Liver (tissue), 9 donors: ENCODE results near the gene LOXL4. TPM values are rescaled to one million over a fixed set of nuclear protein-coding genes. Genes with fewer than 3 reads are reported as not detected.

ENCODE experiments used
- DNase-seq: peaks from one replicate; pipeline ENCODE4 v3.0.0-alpha.2; 2017; ENCODE audit warnings: low spot score
- H3K27ac ChIP-seq, 2 donors: one replicate each; pipeline ENCODE4 v1.7.0; 2013; ENCODE audit warnings: inconsistent platforms in 2 of 2, low read length in 2 of 2, control low read depth in 1 of 2, low read depth in 1 of 2, mild to moderate bottlenecking in 1 of 2
- H3K27me3 ChIP-seq, 4 donors: one replicate each; pipeline versions ENCODE4 v1.6.1 to v1.7.0; 2013; ENCODE audit warnings: low read length in 3 of 4, inconsistent platforms in 1 of 4, mild to moderate bottlenecking in 1 of 4, moderate library complexity in 1 of 4; ENCODE audit not compliant: control insufficient read depth in 4 of 4, insufficient read depth in 4 of 4
- H3K36me3 ChIP-seq, 4 donors: one replicate each; pipeline versions ENCODE4 v1.6.1 to v1.7.0; 2013; ENCODE audit warnings: low read length in 3 of 4, mild to moderate bottlenecking in 3 of 4, low read depth in 1 of 4, moderate library complexity in 1 of 4; ENCODE audit not compliant: control insufficient read depth in 4 of 4, insufficient read depth in 3 of 4
- H3K4me1 ChIP-seq, 4 donors: one replicate each; pipeline versions ENCODE4 v1.6.1 to v1.7.0; 2013; ENCODE audit warnings: low read length in 3 of 4, mild to moderate bottlenecking in 3 of 4, moderate library complexity in 1 of 4; ENCODE audit not compliant: control insufficient read depth in 4 of 4, insufficient read depth in 4 of 4
- H3K4me3 ChIP-seq, 3 donors: one replicate each; pipeline versions ENCODE4 v1.6.1 to v1.7.0; 2013; ENCODE audit warnings: low read length in 3 of 3, control low read depth in 1 of 3, low read depth in 1 of 3, mild to moderate bottlenecking in 1 of 3
- H3K9ac ChIP-seq, 2 donors: one replicate each; pipeline ENCODE4 v1.7.0; 2013; ENCODE audit warnings: low read length in 2 of 2, mild to moderate bottlenecking in 2 of 2, moderate library complexity in 2 of 2, control low read depth in 1 of 2, low read depth in 1 of 2
- H3K9me3 ChIP-seq, 4 donors: one replicate each; pipeline versions ENCODE4 v1.6.1 to v1.7.0; 2013; ENCODE audit warnings: low read length in 3 of 4; ENCODE audit not compliant: control insufficient read depth in 4 of 4
- ATF3 ChIP-seq: IDR thresholded peaks from 2 replicates; pipeline ENCODE4 v1.6.1; 2016; ENCODE audit warnings: antibody characterized with exemption
- EGR1 ChIP-seq, 2 donors: IDR thresholded peaks; 2 replicates each; pipeline ENCODE4 v1.6.1; 2016 to 2018; ENCODE audit warnings: antibody characterized with exemption in 2 of 2, low read depth in 2 of 2
- FOXA2 ChIP-seq: IDR thresholded peaks from 2 replicates; pipeline ENCODE4 v1.6.1; 2016; ENCODE audit warnings: antibody characterized with exemption
- GABPA ChIP-seq, 2 donors: IDR thresholded peaks in 1 of 2; conservative IDR thresholded peaks in 1 of 2; 2 replicates each; pipeline ENCODE4 v1.6.1; 2016; ENCODE audit warnings: antibody characterized with exemption in 2 of 2, mild to moderate bottlenecking in 1 of 2, moderate library complexity in 1 of 2
- HNF4G ChIP-seq: IDR thresholded peaks from 2 replicates; pipeline ENCODE4 v1.6.1; 2016; ENCODE audit warnings: antibody characterized with exemption
- JUND ChIP-seq, 2 donors: IDR thresholded peaks; 2 replicates each; pipeline ENCODE4 v1.6.1; 2016; ENCODE audit warnings: antibody characterized with exemption in 2 of 2
- NR2F2 ChIP-seq: IDR thresholded peaks from 2 replicates; pipeline ENCODE4 v1.6.1; 2016; ENCODE audit warnings: antibody characterized with exemption
- RAD21 ChIP-seq, 2 donors: IDR thresholded peaks; 2 replicates each; pipeline ENCODE4 v1.6.1; 2016; ENCODE audit warnings: antibody characterized with exemption in 2 of 2, mild to moderate bottlenecking in 2 of 2
- RXRA ChIP-seq, 2 donors: IDR thresholded peaks; 2 replicates each; pipeline ENCODE4 v1.6.1; 2017 to 2018; ENCODE audit warnings: antibody characterized with exemption in 2 of 2, mild to moderate bottlenecking in 1 of 2
- SP1 ChIP-seq: IDR thresholded peaks from 2 replicates; pipeline ENCODE4 v1.6.1; 2018; ENCODE audit warnings: antibody characterized with exemption, mild to moderate bottlenecking
- TAF1 ChIP-seq: conservative IDR thresholded peaks from 2 replicates; pipeline ENCODE4 v1.6.1; 2016; ENCODE audit warnings: antibody characterized with exemption, mild to moderate bottlenecking
- WGBS: extraction: QIAGEN DNeasy Blood & Tissue Kit; methylation state at CpG from one replicate; pipeline ENCODE4 v1.1.7; 2013; 5-methylcytosine and 5-hydroxymethylcytosine counted together
- polyA plus RNA-seq, 2 donors: library from polyadenylated mRNA; stranded (reverse) in 1 of 2; unstranded in 1 of 2; fragments of 200-250 nt in 1 of 2; fragments of >200 nt in 1 of 2; fragmentation: Nextera tagmentation in 1 of 2; extraction: Ambion mirVana in 1 of 2; gene quantifications; one replicate each; pipeline versions ENCODE4 v1.2.1 to v1.2.3, GENCODE V29; 2013 to 2015
- total RNA-seq, 2 donors: library from RNA; depleted of rRNA; stranded (reverse); fragments of >200 nt; gene quantifications; one replicate each; pipeline ENCODE4 v1.2.3, GENCODE V29; 2014
- TF ChIP-seq, protein P1 (sequence below): IDR thresholded peaks from 2 replicates; pipeline ENCODE4 v1.6.1; 2016; ENCODE audit warnings: antibody characterized with exemption
- TF ChIP-seq, protein P2 (sequence below): fragments of 150-350 bp; IDR thresholded peaks from 2 replicates; pipeline ENCODE4 v1.5.1; 2017; ENCODE audit warnings: improper control_type of control experiment, low read depth, low read length; ENCODE audit not compliant: missing input control
- TF ChIP-seq, protein P3 (sequence below): IDR thresholded peaks from 2 replicates; pipeline ENCODE4 v1.6.1; 2016; ENCODE audit warnings: antibody characterized with exemption
- TF ChIP-seq, protein P4 (sequence below): IDR thresholded peaks from 2 replicates; pipeline ENCODE4 v1.6.1; 2016; ENCODE audit warnings: antibody characterized with exemption, mild to moderate bottlenecking
- donor health status: healthy.
- donor health status: healthy.
- donor health status: healthy.
- donor health status: healthy.
- donor health status: healthy.

Gene LOXL4
- total and polyA plus RNA-seq, 4 donors, result 0.38 to 18.5 (median 1.0) TPM

DNA sequence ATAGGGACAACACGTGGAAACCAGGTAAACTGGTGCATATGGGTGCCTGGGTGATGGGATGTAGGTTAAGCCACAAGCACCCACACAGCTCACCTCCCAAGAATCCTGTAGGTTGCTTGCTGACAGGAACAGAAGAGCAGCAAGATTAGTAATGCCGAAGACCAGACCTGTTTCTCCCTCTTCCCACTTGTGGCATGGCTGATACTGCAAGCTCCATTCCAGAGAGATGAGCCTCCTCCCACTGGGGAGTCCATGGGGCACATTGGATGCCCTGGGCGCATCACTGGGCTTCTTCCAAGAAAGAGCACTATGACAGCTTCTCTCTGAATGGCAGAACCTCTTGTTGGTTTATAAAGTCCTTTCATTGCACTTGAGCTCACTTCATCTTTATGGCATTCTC lies 44.4 kb upstream of the LOXL4 start (continued):
- no peak for TF ChIP-seq TAF1
- no peak for TF ChIP-seq JUND (IDR thresholded peaks at IDR 0.05)
- no peak for TF ChIP-seq EGR1 (IDR thresholded peaks at IDR 0.05; ENCODE audit: low read depth in 2 of 2)
- TF ChIP-seq, protein P1, sequence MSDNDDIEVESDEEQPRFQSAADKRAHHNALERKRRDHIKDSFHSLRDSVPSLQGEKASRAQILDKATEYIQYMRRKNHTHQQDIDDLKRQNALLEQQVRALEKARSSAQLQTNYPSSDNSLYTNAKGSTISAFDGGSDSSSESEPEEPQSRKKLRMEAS, result no peak
- no peak for TF ChIP-seq RAD21 (IDR thresholded peaks at IDR 0.05)
- TF ChIP-seq NR2F2, result no peak
- TF ChIP-seq GABPA (IDR thresholded peaks at IDR 0.05 in 1 of 2, conservative IDR thresholded peaks at IDR 0.05 in 1 of 2), result no peak
- TF ChIP-seq FOXA2, result no peak
- TF ChIP-seq ATF3, result no peak

GRCh38 chr10:98310701-98311100 lies 42.7 kb upstream of the LOXL4 start:
- no peak overlapping the region for H3K9ac ChIP-seq
- no peak for DNase-seq
- no peak overlapping the region for H3K27ac ChIP-seq
- H3K27me3 ChIP-seq, result no peaks in the 10 kb centered on the region
- no peak overlapping the region for H3K4me3 ChIP-seq
- no peaks in the 10 kb centered on the region for H3K9me3 ChIP-seq
- WGBS, result 89% methylated on average over 8 of the region's 8 CpGs
- TF ChIP-seq GABPA (IDR thresholded peaks at IDR 0.05 in 1 of 2, conservative IDR thresholded peaks at IDR 0.05 in 1 of 2) (no peak), TAF1 (no peak), SP1 (no peak), ATF3 (no peak), FOXA2 (no peak), RXRA (IDR thresholded peaks at IDR 0.05) (no peak), HNF4G (no peak), EGR1 (IDR thresholded peaks at IDR 0.05; ENCODE audit: low read depth in 2 of 2) (no peak)
- TF ChIP-seq, protein P2, sequence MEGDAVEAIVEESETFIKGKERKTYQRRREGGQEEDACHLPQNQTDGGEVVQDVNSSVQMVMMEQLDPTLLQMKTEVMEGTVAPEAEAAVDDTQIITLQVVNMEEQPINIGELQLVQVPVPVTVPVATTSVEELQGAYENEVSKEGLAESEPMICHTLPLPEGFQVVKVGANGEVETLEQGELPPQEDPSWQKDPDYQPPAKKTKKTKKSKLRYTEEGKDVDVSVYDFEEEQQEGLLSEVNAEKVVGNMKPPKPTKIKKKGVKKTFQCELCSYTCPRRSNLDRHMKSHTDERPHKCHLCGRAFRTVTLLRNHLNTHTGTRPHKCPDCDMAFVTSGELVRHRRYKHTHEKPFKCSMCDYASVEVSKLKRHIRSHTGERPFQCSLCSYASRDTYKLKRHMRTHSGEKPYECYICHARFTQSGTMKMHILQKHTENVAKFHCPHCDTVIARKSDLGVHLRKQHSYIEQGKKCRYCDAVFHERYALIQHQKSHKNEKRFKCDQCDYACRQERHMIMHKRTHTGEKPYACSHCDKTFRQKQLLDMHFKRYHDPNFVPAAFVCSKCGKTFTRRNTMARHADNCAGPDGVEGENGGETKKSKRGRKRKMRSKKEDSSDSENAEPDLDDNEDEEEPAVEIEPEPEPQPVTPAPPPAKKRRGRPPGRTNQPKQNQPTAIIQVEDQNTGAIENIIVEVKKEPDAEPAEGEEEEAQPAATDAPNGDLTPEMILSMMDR, result no peak
- TF ChIP-seq, protein P3, sequence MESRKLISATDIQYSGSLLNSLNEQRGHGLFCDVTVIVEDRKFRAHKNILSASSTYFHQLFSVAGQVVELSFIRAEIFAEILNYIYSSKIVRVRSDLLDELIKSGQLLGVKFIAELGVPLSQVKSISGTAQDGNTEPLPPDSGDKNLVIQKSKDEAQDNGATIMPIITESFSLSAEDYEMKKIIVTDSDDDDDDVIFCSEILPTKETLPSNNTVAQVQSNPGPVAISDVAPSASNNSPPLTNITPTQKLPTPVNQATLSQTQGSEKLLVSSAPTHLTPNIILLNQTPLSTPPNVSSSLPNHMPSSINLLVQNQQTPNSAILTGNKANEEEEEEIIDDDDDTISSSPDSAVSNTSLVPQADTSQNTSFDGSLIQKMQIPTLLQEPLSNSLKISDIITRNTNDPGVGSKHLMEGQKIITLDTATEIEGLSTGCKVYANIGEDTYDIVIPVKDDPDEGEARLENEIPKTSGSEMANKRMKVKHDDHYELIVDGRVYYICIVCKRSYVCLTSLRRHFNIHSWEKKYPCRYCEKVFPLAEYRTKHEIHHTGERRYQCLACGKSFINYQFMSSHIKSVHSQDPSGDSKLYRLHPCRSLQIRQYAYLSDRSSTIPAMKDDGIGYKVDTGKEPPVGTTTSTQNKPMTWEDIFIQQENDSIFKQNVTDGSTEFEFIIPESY, result no peak
- TF ChIP-seq, protein P4, sequence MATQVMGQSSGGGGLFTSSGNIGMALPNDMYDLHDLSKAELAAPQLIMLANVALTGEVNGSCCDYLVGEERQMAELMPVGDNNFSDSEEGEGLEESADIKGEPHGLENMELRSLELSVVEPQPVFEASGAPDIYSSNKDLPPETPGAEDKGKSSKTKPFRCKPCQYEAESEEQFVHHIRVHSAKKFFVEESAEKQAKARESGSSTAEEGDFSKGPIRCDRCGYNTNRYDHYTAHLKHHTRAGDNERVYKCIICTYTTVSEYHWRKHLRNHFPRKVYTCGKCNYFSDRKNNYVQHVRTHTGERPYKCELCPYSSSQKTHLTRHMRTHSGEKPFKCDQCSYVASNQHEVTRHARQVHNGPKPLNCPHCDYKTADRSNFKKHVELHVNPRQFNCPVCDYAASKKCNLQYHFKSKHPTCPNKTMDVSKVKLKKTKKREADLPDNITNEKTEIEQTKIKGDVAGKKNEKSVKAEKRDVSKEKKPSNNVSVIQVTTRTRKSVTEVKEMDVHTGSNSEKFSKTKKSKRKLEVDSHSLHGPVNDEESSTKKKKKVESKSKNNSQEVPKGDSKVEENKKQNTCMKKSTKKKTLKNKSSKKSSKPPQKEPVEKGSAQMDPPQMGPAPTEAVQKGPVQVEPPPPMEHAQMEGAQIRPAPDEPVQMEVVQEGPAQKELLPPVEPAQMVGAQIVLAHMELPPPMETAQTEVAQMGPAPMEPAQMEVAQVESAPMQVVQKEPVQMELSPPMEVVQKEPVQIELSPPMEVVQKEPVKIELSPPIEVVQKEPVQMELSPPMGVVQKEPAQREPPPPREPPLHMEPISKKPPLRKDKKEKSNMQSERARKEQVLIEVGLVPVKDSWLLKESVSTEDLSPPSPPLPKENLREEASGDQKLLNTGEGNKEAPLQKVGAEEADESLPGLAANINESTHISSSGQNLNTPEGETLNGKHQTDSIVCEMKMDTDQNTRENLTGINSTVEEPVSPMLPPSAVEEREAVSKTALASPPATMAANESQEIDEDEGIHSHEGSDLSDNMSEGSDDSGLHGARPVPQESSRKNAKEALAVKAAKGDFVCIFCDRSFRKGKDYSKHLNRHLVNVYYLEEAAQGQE, result no peak
- peaks cover 0 to 3% (median 0%) of the 10 kb centered on the region in 4 donors for H3K4me1 ChIP-seq
- H3K36me3 ChIP-seq, result no peaks in the 10 kb centered on the region
